GM21423 (cell line): ENCODE results near the gene GPR108.
"Not testable (repeated sequence)": the region's sequence is repeated elsewhere in the genome, so short reads cannot be mapped to it uniquely, and the experiment has no call there.

Source experiments
- ATAC-seq: cut with Tn5 transposase; IDR thresholded peaks from one replicate; pipeline ENCODE4 v1.9.1; 2021; ENCODE audit warnings: mild to moderate bottlenecking, moderate library complexity; ENCODE audit not compliant: unreplicated experiment

GPR108 gene

DNA sequence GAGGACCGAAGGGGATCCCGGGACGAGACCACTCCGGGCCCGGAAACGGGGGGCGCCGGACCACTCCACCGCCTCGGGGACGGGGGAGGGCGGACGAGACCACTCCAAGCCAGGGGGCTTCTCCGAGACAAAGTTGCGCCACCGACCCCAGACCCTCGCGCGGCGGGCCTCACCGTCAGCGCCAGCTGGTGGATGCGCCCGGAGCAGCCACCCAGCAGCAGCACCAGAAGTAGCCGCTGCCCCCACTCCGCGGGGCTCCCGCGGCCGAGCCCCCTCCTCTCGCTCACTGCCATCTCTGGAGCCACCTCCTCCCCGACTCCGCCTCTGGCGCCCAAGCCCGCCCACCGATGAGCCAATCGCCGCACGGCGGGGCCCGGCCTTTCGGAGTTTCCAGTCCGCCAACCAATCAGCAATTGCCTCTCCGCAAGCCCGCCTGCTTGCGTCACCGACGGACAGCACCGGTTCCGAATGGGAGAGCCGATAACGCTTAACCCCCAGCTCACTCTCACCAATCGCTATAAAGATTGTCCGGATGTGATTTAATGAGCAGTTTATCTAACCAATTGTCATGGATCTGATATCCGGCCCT is at the start of gene GPR108:
Gene GPR108, minus strand, starts transcription at position 297 of the 589 bp plus-strand sequence. Its CDS starts 4 bp downstream, at position 293.
- ATAC-seq = peak; percentile 60

GRCh38 chr19:6779206-6779605 is 41.8 kb upstream of the GPR108 start:
- no peak for ATAC-seq

DNA sequence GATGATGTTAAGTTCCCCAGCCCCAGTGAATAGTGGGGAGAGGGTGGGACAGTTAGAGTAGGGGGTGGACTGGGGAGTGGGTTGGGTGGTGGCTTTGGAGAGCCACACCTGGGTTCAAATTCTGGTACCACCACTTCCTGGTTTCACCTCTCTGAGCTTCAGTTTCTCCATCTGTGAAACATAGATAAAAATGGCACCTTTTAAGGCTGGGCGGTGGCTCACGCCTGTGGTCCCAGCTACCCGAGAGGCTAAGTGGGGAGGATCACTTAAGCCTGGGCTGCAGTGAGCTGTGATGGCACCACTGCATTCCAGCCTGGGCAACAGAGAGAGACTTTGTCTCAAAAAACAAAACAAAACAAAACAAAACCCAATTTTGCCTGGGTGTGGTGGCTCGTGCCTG is 41.0 kb upstream of the GPR108 start:
- ATAC-seq = no peak

DNA sequence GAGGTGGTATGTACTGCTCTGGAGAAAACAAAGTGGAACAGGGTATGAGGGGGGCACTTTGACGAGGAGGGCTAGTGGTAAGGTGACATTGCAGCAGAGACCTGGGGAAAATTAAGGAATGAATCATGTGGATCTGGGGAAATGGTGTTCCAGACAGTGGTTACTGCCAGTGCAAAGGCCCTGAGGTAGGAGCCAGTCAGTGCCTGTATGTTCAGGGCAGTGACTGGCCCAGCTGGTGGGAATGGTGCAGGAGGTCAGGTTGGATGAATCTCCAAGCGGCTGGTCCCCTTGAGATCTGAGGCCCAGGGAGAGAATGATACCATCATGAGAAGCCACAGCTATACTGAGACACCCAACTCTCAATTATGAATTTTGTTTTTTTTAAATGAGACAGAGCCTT is 40.1 kb upstream of the GPR108 start:
- ATAC-seq = no peak

DNA sequence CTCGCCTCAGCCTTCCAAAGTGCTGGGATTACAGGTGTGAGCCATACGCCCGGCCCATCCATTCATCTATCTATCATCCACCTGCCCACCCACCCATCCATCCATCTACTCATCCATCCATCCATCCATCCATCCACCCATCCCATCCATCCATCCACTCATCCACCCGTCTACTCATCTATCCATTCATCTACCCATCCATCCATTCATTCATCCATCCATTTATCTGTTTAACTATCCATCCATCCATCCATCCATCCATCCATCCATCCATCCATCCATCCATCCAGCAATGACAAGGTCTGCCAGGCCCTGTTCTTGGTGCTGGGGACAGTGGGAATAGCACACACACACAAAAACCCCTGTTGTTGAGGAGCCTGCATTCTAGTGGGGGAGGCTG is 39.6 kb upstream of the GPR108 start:
- ATAC-seq = no peak

DNA sequence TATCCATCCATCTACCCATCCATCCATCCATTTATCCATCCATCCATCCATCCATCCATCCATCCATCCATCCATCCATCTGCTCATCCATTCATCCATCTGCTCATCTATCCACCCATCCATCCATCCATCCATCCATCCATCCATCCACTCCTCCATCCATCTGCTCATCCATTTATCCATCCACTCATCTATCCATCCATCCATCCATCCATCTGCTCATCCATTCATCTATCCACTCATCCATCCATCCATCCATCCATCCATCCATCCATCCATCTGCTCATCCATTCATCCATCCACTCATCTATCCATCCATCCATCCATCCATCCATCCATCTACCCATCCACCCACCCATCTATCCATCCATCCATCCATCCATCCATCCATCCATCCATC is 38.7 kb upstream of the GPR108 start:
- not testable (repeated sequence) for ATAC-seq

- no peak for ATAC-seq
These were observed 37.7 kb upstream of the GPR108 start for GRCh38 chr19:6774821-6775707.

- ATAC-seq = peak; percentile 37
These were observed 36.0 kb upstream of the GPR108 start for GRCh38 chr19:6773323-6773931.

DNA sequence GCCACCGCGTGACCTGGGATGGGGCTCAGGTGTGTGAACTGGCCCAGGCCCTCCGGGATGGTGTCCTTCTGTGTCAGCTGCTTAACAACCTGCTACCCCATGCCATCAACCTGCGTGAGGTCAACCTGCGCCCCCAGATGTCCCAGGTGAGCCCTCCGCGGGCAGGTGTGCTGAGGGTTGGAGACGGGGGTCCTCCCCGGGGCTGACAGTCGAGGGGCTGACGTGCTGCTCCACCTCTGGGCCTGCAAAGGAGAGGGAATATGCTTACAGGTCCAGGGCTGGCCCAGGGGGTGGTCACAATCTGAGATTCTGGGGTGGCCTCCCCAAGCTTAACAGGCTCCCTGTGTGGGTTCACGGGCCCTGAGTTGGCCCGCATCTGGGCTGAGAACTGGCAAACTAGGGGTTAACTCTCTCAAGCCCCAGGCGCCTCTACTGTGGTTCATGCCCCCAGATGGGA is 35.5 kb upstream of the GPR108 start:
- ATAC-seq = peak; percentile 13

DNA sequence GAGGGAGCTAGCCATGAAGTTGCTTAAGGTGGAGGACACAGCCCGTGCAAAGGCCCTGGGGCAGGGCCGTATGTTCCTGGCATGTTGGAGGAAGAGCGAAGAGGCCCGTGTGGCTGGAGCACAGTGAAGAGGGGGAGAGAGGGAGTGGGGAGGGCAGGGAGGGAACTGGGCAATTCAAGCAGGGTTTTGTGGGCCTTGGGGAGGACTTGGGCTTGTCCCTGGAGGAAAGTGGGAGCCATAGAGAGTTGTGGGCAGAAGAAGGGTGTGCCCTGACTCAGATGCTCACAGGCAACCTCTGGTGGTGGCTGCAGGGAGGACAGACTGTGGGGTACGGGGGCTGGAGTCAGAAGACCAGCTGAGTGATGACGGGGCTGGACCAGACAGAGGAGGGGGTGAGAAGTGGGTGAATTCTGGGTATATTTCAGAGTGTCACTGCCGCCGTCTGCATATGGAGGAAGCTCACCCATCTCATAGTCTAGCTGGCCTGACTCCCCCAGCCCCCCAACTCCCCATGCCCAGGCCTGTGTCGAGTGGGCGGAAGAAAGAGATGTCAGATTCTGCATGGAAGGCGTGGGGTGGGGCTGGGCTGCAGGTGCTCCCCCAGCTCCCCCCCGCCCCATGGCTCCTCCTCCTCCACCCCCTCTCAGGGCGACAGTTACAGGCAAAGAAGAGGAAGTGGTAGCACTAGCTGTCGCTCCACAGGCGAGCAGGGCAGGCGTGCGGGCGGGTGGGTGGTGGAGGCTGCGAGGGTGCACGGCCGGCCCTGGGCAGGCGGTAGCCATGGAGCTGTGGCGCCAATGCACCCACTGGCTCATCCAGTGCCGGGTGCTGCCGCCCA is 34.9 kb upstream of the GPR108 start, which contains the start of gene VAV1:
Gene VAV1, plus strand, starts transcription at position 681 of the 838 bp plus-strand sequence. Its CDS starts 100 bp downstream, at position 781.
- peak; percentile 36 for ATAC-seq

- not testable (repeated sequence) for ATAC-seq
These were observed 34.3 kb upstream of the GPR108 start for GRCh38 chr19:6771648-6772027.

DNA sequence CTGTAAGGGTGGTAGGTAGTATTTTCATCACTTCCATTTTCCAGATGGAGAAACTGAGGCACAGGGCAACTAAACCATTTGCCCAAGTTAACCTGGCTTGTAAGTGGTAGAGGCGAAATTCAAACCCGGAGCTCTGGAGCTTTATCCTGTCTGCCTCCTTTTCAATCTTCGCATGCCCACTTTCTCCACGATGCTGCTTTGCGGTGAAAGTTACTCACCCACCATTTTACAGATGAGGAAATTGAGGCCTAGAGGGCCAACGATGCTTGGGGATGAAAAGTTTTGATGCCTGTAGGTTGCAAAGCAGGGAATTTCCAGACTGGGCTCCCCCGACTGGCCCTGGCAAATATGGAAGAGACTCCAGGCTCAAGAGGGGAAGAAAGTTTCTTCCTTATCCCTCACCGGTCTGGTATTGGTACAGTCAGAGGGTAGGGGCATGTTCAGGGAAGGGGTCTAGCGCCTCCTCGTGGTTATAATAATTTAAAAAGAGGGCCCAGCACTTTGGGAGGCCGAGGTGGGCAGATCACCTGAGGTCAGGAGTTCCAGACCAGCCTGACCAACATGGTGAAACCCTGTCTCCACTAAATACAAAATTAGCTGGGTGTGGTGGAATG is 31.7 kb upstream of the GPR108 start:
- ATAC-seq = no peak

- no peak for ATAC-seq
These were observed 30.9 kb upstream of the GPR108 start for GRCh38 chr19:6768236-6768785.

- peak; percentile 76 for ATAC-seq
These were observed 30.2 kb upstream of the GPR108 start, which contains the start of gene SH2D3A for GRCh38 chr19:6767357-6768235. Gene SH2D3A, minus strand, starts transcription at chr19:6767435. Its CDS starts 3,687 bp downstream, at chr19:6763748.

DNA sequence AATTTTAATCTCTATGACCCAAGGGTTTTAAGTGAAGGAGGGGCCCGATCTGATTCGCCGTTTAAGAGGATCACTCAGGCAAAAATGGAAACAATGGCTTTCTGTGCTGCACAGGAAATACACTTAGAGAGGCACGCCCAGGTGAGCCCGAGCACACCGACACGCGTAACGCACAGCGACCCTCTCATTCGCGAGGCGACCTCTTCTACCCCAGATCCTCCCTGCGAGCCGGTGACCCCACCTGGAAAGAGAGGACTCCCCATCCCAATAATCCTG is 29.6 kb upstream of the GPR108 start:
- no peak for ATAC-seq

DNA sequence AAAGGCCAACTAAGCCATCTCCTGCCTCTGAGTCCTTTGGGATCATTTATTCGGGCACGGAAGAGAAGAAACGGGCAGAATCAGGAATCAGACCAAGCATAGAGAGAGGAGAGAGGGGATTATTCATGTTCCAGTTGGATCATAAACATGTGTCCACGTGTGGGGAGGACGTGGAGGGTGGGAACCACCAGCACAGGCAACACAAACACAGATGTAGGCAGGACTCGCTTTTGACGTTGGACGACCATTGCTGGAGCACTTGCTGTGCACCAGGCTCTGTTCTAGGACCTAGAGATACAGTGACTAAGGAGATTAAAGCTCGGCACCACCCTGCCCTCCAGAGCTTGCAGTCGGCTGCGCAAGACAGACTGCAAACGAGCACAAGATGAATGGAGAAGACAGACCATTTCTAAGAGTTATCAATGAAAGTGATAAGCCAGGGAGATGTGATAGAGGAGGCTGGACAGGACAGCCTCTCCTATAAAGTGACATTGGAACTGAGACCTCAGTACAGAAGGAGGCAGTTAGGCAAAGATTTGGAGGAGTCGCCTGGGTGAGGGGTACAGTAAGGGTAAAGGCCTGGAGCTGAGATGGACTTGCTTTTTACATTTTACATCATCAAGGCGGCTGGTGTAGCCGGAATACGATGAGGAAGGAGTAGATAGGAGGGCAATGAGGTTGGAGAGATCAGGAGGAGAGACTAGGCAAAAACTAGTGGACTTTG is 29.1 kb upstream of the GPR108 start:
- ATAC-seq = no peak

DNA sequence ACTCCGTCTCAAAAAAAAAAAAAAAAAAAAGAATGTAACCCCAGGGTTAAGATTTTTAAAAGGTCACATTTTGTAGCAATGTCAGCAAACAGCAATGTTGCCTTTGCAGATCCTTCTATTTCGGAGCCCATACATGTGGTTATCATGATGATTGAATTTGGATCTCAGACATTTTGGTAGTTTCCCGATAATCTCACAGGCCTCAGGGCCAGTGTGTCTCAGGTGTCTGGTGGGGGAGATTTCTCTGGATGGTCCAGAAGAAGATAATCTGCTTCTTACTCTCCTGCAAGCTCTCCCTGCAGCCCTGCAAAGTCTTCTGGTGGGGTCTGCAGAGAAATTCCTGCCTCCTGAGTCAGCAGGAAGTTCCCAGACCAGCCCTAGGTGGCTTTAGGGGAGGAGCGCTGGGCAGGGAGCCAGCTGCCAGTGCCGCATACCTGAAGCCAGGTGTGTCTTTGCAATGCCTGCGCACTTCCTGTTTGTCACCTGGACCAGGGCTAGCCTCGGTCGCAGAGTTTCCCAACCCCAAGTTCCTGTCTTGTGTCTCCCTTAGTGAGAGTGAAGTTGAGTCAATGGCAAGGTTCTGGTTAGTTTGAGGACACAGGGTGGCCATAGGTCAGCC is 28.5 kb upstream of the GPR108 start:
- no peak for ATAC-seq

GRCh38 chr19:6762253-6762797 is 24.9 kb upstream of the GPR108 start:
- ATAC-seq = not testable (repeated sequence)
